SU-DHL-6 (cell line): Measurements from ENCODE around the gene BEND5.

ENCODE experiments used
- H2AFZ ChIP-seq: fragments of 200-600 bp; sonication (generic); 2 replicates; pipeline ENCODE4 v1.6.1; 2014; ENCODE audit warnings: low read depth, mild to moderate bottlenecking, moderate library complexity, mixed read lengths, antibody characterized with exemption, low read length; ENCODE audit not compliant: severe bottlenecking
- H3F3A ChIP-seq: fragments of 200-600 bp; shearing (Covaris generic); 2 replicates; pipeline ENCODE4 v1.6.0; 2016; ENCODE audit warnings: antibody characterized with exemption, mild to moderate bottlenecking; ENCODE audit not compliant: insufficient read depth
- H3K27ac ChIP-seq: fragments of 200-600 bp; sonication (generic); 2 replicates; pipeline ENCODE4 v1.5.1; 2016; ENCODE audit warnings: low read depth, mild to moderate bottlenecking, low read length, moderate library complexity, mixed read lengths
- H3K27me3 ChIP-seq: fragments of 200-600 bp; sonication (generic), shearing (Covaris generic); 2 replicates; pipeline ENCODE4 v1.6.0; 2014; ENCODE audit warnings: mild to moderate bottlenecking, low read length
- H3K36me3 ChIP-seq: fragments of 200-600 bp; sonication (generic); 2 replicates; pipeline ENCODE4 v1.6.1; 2014; ENCODE audit warnings: mild to moderate bottlenecking, low read length, mixed read lengths
- H3K4me2 ChIP-seq: fragments of 300-600, 200-600 bp; shearing (Covaris generic), sonication (generic); 2 replicates; pipeline ENCODE4 v1.6.0; 2014; ENCODE audit warnings: low read length, low read depth, mild to moderate bottlenecking; ENCODE audit not compliant: poor library complexity, severe bottlenecking
- H3K4me3 ChIP-seq: fragments of 200-600 bp; sonication (generic); 2 replicates; pipeline ENCODE4 v1.5.1; 2014; ENCODE audit warnings: antibody characterized with exemption, low read length, mild to moderate bottlenecking, mixed read lengths; ENCODE audit not compliant: insufficient read depth, poor library complexity, severe bottlenecking
- H3K79me2 ChIP-seq: fragments of 200-600 bp; sonication (generic); 2 replicates; pipeline ENCODE4 v1.6.1; 2014; ENCODE audit warnings: mild to moderate bottlenecking, low read length, moderate library complexity; ENCODE audit not compliant: insufficient read depth
- H3K9ac ChIP-seq: fragments of 200-600 bp; sonication (generic); 2 replicates; pipeline ENCODE4 v1.7.0; 2014; ENCODE audit warnings: mild to moderate bottlenecking, low read length
- H3K9me2 ChIP-seq: fragments of 200-600 bp; sonication (generic); replicated peaks from 2 replicates; pipeline ENCODE4 v1.6.1; 2014; ENCODE audit warnings: low read length; ENCODE audit not compliant: insufficient read depth
- H3K9me3 ChIP-seq: fragments of 200-600 bp; sonication (generic); 2 replicates; pipeline ENCODE4 v1.6.1; 2014; ENCODE audit warnings: low read length, mixed read lengths; ENCODE audit not compliant: insufficient read depth
- H4K20me1 ChIP-seq: fragments of 200-600 bp; sonication (generic); 2 replicates; pipeline ENCODE4 v1.6.1; 2014; ENCODE audit warnings: low read depth, mild to moderate bottlenecking, antibody characterized with exemption, low read length, moderate library complexity, mixed read lengths
- CTCF ChIP-seq: fragments of 200-600 bp; sonication (generic); IDR thresholded peaks from one replicate; pipeline ENCODE4 v1.5.1; 2017; ENCODE audit warnings: antibody characterized with exemption, mild to moderate bottlenecking, low read length, moderate library complexity; ENCODE audit not compliant: insufficient read depth, poor library complexity, severe bottlenecking
- EZH2phosphoT487 ChIP-seq: fragments of 200-600 bp; sonication (generic), shearing (Covaris generic); conservative IDR thresholded peaks from 2 replicates; pipeline ENCODE4 v1.6.1; 2018; ENCODE audit warnings: mild to moderate bottlenecking, antibody characterized with exemption, low read length, moderate library complexity, mixed read lengths

BEND5 gene

GRCh38 chr1:48717082-48717481 lies 59.6 kb downstream of the BEND5 start:
- Histone ChIP-seq H3K4me2 (no peak overlapping the region), H3K9me2 (no peaks in the 10 kb centered on the region), H3F3A (no peaks in the 10 kb centered on the region), H3K36me3 (no peaks in the 10 kb centered on the region), H3K79me2 (no peaks in the 10 kb centered on the region), H4K20me1 (no peaks in the 10 kb centered on the region), H3K9me3 (no peaks in the 10 kb centered on the region), H2AFZ (no peak overlapping the region), H3K27ac (no peak overlapping the region), H3K4me3 (no peak overlapping the region), H3K27me3 (no peaks in the 10 kb centered on the region), H3K9ac (no peak overlapping the region)
- TF ChIP-seq EZH2phosphoT487 (no peak), CTCF (no peak)

GRCh38 chr1:48715921-48716320 lies 60.8 kb downstream of the BEND5 start:
- TF ChIP-seq EZH2phosphoT487, result no peak
- no peak for TF ChIP-seq CTCF
- no peaks in the 10 kb centered on the region for H4K20me1 ChIP-seq
- H3F3A ChIP-seq, result no peaks in the 10 kb centered on the region
- H3K27ac ChIP-seq, result no peak overlapping the region
- no peaks in the 10 kb centered on the region for H3K36me3 ChIP-seq
- no peak overlapping the region for H2AFZ ChIP-seq
- no peak overlapping the region for H3K4me2 ChIP-seq
- H3K27me3 ChIP-seq, result no peaks in the 10 kb centered on the region
- no peaks in the 10 kb centered on the region for H3K9me2 ChIP-seq
- no peaks in the 10 kb centered on the region for H3K9me3 ChIP-seq
- no peak overlapping the region for H3K9ac ChIP-seq
- no peak overlapping the region for H3K4me3 ChIP-seq
- H3K79me2 ChIP-seq, result no peaks in the 10 kb centered on the region

GRCh38 chr1:48710915-48711314 lies 65.8 kb downstream of the BEND5 start:
- Histone ChIP-seq H3F3A (no peaks in the 10 kb centered on the region), H3K4me3 (no peak overlapping the region), H4K20me1 (no peaks in the 10 kb centered on the region), H3K4me2 (no peak overlapping the region), H2AFZ (no peak overlapping the region), H3K36me3 (no peaks in the 10 kb centered on the region), H3K9ac (no peak overlapping the region), H3K9me3 (no peaks in the 10 kb centered on the region), H3K27me3 (no peaks in the 10 kb centered on the region), H3K27ac (no peak overlapping the region), H3K9me2 (no peaks in the 10 kb centered on the region), H3K79me2 (no peaks in the 10 kb centered on the region)
- TF ChIP-seq EZH2phosphoT487 (no peak), CTCF (no peak)
